GM15510 (cell line): ENCODE results near the gene NECTIN1.

Source experiments
- POLR2A ChIP-seq: IDR thresholded peaks from 3 replicates; pipeline ENCODE4 v1.6.1; 2011; ENCODE audit warnings: borderline replicate concordance; ENCODE audit not compliant: insufficient read length; ENCODE audit errors: extremely low read depth

NECTIN1 gene

DNA sequence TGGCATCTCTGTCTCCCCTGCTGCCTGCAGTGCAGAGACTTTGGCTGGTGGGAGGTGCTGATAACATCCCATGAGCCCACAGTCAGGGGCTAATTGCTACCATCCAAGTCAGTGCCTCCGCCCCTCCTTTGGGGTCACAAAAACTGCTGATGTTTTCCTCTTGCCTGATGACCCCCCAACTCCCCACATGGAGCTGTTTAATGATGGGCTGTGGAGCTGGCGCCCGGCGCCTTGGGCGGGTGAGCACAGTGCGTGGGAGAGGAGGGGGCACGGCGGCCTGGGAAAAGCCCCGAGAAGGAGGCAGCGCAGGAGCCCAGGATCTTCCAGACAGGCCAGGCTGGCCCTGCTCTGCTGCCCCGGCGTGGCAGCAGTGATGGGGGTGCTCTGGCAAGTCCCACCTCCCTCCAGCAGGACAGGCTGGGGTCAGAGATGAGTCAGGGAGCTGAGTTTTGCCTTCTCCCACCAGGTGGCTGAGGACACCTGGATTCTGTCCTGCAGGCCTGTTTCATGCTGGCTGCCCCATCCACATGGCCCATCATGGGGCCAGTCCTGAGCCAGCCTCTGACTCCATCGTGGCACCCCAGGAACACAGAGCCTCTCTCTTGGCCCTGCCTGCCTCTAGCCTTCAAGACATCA is 43.8 kb downstream of the NECTIN1 start:
- no peak for TF ChIP-seq POLR2A

DNA sequence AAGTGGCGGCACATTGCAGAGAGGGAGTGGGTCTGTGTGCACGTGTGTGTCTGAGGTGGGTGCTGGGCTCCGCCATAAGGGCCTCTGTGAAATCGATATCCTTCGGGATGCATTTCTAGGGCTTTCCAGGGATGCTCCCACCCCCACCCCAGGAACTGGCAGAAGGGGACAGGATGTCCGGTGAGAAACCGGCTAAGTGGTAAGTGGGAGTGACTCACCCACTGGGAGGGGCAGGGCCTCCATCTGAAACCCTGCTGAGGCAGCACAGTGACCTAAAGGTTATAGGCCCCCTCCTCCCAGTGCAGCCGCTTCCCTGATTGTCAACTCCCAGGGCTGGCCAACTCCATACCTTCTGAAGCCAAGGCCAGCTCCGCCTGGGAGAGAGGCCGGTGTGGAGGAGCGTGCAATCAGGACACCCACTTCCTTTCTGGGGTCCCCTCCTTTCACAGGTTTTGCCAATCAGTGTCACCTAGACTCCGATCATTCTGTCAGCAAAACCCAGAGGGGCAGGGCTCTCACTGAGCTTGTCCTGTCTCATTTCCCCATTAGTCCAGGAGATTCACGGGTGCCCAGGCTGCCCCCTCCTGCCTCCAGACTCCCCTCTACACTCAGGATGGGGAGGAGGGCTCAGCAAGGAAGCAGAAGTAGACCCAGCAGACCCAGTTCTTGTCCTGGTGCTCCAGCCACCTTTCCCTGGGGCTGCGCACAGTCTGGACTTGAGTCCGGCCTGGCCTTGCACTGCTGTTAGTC is 44.5 kb downstream of the NECTIN1 start:
- no peak for TF ChIP-seq POLR2A

DNA sequence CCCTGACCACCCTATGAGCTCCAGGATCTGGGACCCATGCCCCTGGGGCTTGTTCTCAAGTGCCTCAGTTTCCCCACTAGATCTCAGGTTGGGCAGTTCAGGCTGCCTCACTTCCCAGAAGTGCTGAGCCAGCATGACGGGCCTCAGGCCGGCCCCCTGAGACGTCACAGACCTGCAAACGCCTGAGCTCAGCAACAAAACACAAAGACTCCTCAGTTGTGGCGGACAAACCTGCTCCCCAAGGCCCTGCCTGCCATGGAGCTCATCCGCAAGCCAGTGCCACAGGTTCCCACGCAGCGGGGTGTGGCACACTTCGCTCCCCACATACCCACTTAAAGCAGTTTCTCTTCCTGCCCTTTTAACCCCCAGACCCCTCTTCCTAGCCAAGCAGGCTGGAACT is 45.2 kb downstream of the NECTIN1 start:
- no peak for TF ChIP-seq POLR2A

DNA sequence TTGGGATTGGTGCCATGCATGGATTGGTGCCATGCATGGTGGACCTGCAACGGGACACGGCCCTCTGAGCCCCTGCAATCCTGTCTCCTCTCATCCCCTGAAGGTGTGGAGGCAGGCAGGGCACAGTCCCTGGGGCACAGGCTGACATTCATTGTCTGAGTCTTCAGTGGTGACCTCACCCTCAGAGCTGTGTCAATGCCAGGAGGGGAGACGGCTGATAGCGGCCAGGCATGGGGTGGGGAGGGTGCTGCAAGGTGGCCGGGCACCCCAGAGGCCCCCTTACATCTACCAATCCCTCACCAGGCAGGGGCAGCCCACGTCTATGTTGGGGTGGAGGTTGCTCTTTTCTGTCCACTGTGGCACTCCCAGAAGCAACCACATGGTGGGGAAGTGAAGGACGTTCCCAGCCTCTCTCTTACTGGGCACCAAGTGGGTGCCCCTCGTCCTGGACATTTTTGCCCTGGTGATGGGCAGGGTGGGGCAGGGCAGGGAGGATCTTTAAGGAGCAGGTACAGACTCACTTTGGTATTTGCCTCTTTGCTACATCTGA is 47.6 kb downstream of the NECTIN1 start:
- no peak for TF ChIP-seq POLR2A

DNA sequence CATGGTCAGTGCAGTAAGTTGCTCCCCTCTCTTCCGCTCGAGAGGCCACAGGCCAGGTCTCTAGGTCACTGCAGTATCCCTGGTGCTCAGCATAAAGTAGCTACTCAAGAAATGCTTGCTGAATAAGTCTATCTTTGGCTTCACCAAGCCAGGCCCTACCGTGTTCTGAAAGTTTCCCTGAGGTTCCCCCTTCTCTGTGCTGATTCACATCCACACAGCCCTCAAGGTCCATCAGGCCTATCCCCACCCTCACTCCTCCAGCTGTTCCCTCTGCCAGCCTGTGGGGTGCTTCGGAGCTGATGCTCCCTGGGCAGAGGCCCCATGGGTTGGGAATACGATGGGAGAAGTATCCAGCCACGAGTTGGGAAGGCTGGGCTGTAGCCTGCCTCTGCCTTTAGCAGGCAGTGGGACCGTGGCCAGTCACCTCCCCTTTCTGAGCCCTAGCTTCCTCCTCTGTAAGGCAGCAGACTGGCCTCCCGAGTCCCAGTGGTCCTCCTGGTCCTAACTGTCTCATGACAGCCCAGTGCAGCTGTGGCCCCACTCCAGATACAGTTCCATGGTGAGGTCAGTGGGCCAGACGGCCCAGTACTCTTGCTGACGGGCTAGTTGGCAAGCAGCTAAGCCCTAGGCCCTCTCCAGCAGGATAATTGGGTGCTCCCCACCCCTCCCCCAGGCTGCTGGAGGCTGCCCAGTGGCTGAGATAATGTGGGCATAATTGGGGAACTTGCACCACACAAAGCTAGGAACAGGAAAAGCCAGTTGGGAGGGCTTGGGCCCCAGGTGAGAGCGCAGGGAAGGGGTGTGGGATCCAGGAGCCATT is 48.2 kb downstream of the NECTIN1 start:
- TF ChIP-seq POLR2A: no peak

DNA sequence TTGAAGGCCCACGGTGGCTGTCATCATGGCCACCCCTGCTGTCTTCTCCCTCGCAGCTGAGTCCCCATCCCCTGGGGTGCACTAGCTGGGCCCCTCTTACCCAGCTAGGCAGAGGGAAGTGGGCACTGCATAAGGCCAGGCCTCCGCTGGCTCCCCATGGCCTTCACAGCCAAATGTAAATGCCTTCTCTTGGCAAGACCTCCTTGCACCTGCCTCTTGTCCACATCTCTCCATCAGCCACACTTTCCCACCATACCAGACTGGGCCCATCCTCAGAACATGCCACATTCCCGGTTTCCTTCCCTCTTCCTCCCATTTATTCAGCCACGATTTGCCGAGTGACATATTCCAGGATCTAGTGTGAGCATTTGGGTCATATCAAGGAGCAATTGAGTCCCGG is 49.7 kb downstream of the NECTIN1 start:
- TF ChIP-seq POLR2A: no peak

DNA sequence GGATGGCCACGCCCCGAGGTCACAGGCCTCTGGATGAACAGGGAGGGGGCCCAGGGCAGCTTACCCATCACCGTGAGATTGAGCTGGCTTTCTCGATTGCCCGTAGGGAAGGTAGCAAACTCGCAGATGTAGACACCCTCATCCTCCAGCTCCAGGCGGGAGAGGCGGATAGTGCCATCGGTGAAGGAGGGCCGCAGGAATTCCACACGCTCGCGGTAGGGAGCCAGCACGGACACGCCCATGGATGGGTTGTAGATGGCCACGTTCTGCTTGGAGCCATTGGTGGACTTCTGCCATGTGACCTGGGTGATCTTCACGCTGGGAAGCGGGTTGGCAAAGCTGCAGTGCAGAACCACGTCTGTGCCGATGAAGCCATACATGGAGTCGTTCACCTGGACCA is 50.6 kb downstream of the NECTIN1 start:
- no peak for TF ChIP-seq POLR2A

DNA sequence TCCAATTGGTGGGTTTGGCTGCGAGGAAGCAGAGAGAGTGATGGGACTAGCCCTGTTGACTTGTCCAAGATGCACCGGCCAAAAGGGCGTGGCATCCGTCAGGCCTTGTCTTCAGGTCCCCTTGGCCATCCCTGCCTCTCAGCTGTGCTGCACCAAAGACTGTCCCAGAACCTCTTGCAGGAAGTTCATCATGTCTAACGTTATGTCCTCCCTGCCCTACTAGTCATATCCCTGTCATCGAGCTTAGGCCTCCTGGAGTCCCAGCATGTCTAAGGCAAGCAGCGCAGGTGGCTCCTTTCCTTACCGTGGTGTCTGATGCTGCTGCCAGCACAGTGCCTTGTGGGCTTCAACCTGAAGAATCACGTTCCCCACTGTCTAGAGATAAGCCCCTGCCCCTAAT is 51.2 kb downstream of the NECTIN1 start:
- TF ChIP-seq POLR2A: no peak

DNA sequence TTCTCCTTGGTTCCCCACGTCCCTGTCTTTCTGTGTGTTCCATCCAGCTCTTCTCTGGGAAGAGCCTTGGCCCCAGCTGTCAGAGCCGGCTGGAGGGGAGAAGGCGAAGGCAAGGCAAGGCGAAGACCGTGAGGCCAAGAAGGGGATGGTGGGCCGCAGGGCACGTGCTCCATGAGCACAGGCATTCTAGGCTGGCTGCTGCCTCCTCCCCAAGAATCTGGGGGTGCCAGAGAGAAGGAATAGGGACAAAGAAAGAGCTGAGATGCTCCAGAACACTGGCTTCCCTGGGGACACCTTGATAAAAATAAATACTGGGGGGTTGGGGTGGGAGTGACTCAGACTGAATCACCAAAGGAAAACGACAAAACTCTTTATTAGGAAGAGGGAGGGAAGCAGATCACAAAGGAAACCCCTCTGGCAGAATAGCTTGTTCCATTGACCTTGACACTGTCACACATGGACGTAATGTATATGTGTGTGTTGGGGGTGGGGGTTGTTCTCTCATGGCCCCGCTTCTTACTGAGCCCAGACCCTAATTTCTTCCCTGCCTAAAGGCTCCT is 52.5 kb downstream of the NECTIN1 start:
- no peak for TF ChIP-seq POLR2A

DNA sequence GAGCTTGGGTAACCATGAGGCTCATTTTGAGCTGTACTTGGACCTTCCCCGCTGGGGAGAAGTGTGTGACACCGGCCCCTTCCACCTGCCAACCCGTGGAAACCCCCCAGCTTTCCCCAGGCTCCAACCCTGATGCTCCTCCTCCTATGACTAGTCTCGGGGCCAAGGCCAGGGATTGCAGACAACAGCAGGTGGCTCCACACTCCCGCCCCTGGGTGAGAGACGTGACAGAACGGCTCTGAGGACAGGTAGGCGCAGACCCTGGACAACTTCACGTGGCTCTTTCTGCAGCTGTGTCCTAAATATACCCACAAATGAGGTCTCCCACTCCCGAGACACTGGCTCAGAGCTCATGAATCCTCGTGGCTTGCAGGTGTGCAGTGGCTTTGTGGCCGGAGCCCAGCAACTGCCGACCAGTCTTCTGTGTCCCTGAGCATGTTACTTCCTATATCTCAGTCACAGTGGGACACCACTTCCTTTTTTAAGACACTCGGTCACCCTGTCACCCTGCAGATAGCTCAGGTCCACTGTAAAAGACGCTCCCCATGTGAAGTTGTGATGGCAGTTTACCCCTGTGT is 55.2 kb downstream of the NECTIN1 start:
- no peak for TF ChIP-seq POLR2A

DNA sequence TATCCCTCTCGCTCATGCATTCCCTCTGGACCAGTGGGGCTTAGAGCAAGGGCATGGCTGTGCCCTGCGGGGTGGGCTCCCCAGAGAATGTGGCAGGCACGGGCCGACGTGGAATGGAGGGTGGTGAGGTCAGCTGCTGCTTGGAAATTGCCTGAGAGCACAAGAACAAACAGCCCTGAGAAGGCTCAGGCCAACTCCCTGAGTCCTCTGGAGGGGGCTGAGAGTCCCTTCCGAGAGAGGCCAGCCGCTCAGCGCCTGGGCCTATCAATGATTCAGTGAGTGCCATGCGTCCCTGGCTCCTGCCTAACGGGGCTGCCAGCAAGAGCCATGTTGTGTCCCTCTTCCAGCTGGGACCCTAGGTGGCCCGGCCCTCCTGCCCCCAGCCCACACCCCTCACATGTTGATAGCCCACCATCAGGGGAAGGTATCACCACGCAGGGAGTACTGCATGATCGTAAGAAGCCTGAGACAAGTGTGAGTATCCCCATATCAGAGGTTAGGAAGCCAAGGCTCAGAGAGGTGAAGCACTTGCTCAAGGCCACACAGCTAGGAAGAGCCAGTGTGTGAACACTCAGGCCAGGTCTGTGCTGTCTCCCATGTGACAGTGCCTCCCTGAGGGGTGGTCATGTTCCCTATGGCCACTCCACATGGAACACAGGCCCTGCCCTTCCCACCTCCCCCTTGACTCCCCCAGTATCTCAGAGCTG is 55.8 kb downstream of the NECTIN1 start:
- no peak for TF ChIP-seq POLR2A

DNA sequence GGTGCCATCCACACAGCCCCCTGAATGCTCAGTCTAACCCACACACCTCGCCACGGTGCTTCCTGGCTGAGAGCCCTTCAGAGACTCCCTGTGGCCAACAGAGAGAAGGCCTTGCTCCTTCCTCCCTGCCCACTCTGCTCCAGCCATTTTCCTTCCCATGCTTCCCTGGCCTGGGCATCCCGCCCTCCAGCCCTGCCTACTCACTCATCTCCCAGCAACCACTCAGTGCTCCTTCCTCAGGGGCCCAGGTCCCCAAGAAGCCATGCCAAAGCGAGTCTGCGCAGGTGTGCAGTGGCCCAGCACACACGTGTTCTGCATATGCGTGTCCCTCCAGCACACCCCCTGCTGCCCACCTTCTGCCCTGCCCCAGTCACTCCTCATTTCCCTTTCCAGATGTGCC is 56.4 kb downstream of the NECTIN1 start:
- no peak for TF ChIP-seq POLR2A

DNA sequence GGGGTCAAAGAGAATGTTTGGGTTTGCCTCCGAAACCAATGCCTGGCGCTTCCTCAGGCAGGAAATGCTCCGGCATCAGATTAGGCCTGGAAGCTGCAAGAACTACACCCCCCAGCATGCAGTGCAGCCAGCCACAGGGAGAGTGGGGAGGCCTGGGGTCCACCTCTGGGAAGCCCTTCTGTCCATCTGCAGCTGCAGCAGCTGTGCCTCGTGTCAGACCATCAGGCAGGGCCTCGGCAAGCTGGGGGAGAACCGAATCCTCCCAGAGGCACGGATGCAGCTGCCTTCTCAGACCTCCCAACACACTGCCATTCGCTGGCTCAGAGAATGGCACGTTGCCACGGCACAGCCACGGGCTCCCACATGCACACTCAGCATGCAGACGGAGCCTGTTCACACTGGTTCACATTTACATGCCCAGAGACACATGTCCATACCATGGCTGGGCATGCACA is 57.4 kb downstream of the NECTIN1 start:
- TF ChIP-seq POLR2A: no peak

DNA sequence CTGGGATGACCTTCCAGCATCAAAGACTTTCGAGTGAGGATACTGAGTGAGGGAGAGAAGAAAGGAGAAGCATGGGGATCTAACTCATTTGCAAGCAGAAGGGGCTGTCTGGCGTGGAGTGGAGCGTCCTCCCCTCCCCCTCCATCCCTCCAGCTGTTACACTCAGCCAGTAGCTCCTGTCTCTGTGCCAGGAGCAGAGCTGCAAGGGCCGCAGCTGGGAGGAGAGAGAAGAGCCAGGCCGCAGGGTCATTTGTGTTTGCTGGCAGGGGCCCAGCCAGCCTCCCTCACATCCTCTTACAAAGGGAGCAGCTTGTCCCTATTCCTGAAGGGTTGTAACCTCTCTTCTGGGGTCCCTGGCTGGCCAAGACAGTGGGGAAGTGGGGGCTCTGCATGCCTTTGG is 57.9 kb downstream of the NECTIN1 start:
- TF ChIP-seq POLR2A: no peak
